Measurements from ENCODE around the gene ITFG1. TPM values are rescaled to one million over a fixed set of nuclear protein-coding genes. Genes with fewer than 3 reads are reported as not detected.

The ITFG1 gene
- total RNA-seq, 1 experiment from 2014 or later: 18.0 TPM

GRCh38 chr16:47503936-47504335 is 43.1 kb upstream of the ITFG1 start:
- no peak overlapping the region for H2BK120ac ChIP-seq (ENCODE audit: low read depth, low read length, poor library complexity, severe bottlenecking)
- H3K79me2 ChIP-seq (ENCODE audit: insufficient read depth, low read length): no peaks in the 10 kb centered on the region
- TF ChIP-seq CTCF (conservative IDR thresholded peaks at IDR 0.05): no peak
- DNase-seq: no peak
- WGBS (ENCODE audit: extremely low coverage, insufficient read length, low lambda C conversion rate): no CpG with 5 or more reads among the region's 1 CpG
- Mint-ChIP-seq H3K9me3 (no peaks in the 10 kb centered on the region), H3K4me1 (no peaks in the 10 kb centered on the region), H3K27ac (no peak overlapping the region), H3K27me3 (ENCODE audit: low read depth) (no peaks in the 10 kb centered on the region), H3K4me3 (no peak overlapping the region), H3K36me3 (ENCODE audit: insufficient read depth in 1 of 3, low read depth in 3 of 3) (peaks cover 0 to 16% (median 16%) of the 10 kb centered on the region in 3 experiments; a peak in 6 of 7 replicates)
- no peak overlapping the region for H2AFZ ChIP-seq (ENCODE audit: low read length)
- no peaks in the 10 kb centered on the region for H3K9me3 ChIP-seq (ENCODE audit: control insufficient read depth, low read depth, low read length)
- no peak overlapping the region for H2BK20ac ChIP-seq (ENCODE audit: low read depth, low read length, poor library complexity, severe bottlenecking)
- no peak overlapping the region for H3K4me2 ChIP-seq (ENCODE audit: insufficient read depth, insufficient read length, low read length)
- no peak overlapping the region for H3K4ac ChIP-seq (ENCODE audit: low read depth, low read length)
- no peak overlapping the region for H2AK5ac ChIP-seq (ENCODE audit: insufficient read length, low read length)
- H3K27ac ChIP-seq (ENCODE audit: insufficient read length, low read depth, low read length): no peak overlapping the region
- no peak overlapping the region for H3K56ac ChIP-seq (ENCODE audit: insufficient read length, low read depth, low read length)
- no peak overlapping the region for H4K91ac ChIP-seq (ENCODE audit: insufficient read length, low read depth, low read length)
- no peak overlapping the region for H4K8ac ChIP-seq (replicated peaks; ENCODE audit: insufficient read length, low read depth, low read length)
- no peak overlapping the region for H3K14ac ChIP-seq (ENCODE audit: insufficient read depth, low read length)
- no peaks in the 10 kb centered on the region for H3K27me3 ChIP-seq (ENCODE audit: insufficient read depth, low read length)
- H3K79me1 ChIP-seq (ENCODE audit: insufficient read depth, low read depth, low read length, poor library complexity, severe bottlenecking): no peaks in the 10 kb centered on the region
- no peak overlapping the region for H3T11ph ChIP-seq (ENCODE audit: low read length)
- H3K4me1 ChIP-seq (ENCODE audit: insufficient read depth, low read length): no peaks in the 10 kb centered on the region
- no peak overlapping the region for H3K23ac ChIP-seq (ENCODE audit: insufficient read length, low read depth, low read length)
- H2BK12ac ChIP-seq (ENCODE audit: insufficient read length, low read depth, low read length): no peak overlapping the region
- H4K5ac ChIP-seq (ENCODE audit: insufficient read length, low read depth, low read length): no peak overlapping the region
- H4K20me1 ChIP-seq (ENCODE audit: control insufficient read depth, insufficient read depth, insufficient read length): no peaks in the 10 kb centered on the region
- no peak overlapping the region for H2BK15ac ChIP-seq (ENCODE audit: low read depth, low read length)
- H3K9ac ChIP-seq (ENCODE audit: extremely low read depth, insufficient read length, low read length): no peak overlapping the region
- no peaks in the 10 kb centered on the region for H3K23me2 ChIP-seq (ENCODE audit: insufficient read length, low read depth, low read length, poor library complexity, severe bottlenecking)
- no peak overlapping the region for H2BK5ac ChIP-seq (ENCODE audit: insufficient read length, low read length)
- no peak overlapping the region for H3K18ac ChIP-seq (ENCODE audit: insufficient read length, low read depth, low read length)
